ENCODE measurements around the gene ABCA5.

- TF ChIP-seq MAX (IDR thresholded peaks at IDR 0.05) = no peak
- TF ChIP-seq CREB1 (IDR thresholded peaks at IDR 0.05; ENCODE audit: low read depth) = no peak
- no peak for TF ChIP-seq RAD21 (IDR thresholded peaks at IDR 0.05; ENCODE audit: low read depth)
- TF ChIP-seq EGR1 (IDR thresholded peaks at IDR 0.05) = no peak
- no peak for TF ChIP-seq EP300 (IDR thresholded peaks at IDR 0.05; ENCODE audit: borderline replicate concordance)
- TF ChIP-seq REST (IDR thresholded peaks at IDR 0.05; ENCODE audit: low read depth) = no peak
- TF ChIP-seq CEBPB (IDR thresholded peaks at IDR 0.05) = no peak
- TF ChIP-seq NFIC (IDR thresholded peaks at IDR 0.05) = no peak
- no peak for TF ChIP-seq TAF1 (IDR thresholded peaks at IDR 0.05; ENCODE audit: low read depth)
- no peak for TF ChIP-seq TEAD4 (IDR thresholded peaks at IDR 0.05)
- TF ChIP-seq FOXM1 (IDR thresholded peaks at IDR 0.05; ENCODE audit: borderline replicate concordance, low read depth) = no peak
- TF ChIP-seq ZBTB7A (IDR thresholded peaks at IDR 0.05; ENCODE audit: low read depth) = no peak
- no peak for TF ChIP-seq YY1 (IDR thresholded peaks at IDR 0.05; ENCODE audit: low read depth)
Observed at GRCh38 chr17:69245617-69246016, 81.3 kb downstream of the ABCA5 start.
